ENCODE results near the gene PDLIM5.

PDLIM5 gene

GRCh38 chr4:94428884-94429283 is 22.9 kb upstream of the PDLIM5 start:
- no peak overlapping the region for H3K4me3 ChIP-seq (ENCODE audit: low read depth, low read length)
- H3K36me3 ChIP-seq (ENCODE audit: control insufficient read depth, insufficient read depth, low read length), result no peaks in the 10 kb centered on the region
- H3K27me3 ChIP-seq (ENCODE audit: control insufficient read depth, insufficient read depth, low read length), result no peaks in the 10 kb centered on the region
- H3K9ac ChIP-seq (ENCODE audit: low read depth, low read length), result no peak overlapping the region
- no peak overlapping the region for H3K27ac ChIP-seq (ENCODE audit: low read depth, low read length)
- H3K9me3 ChIP-seq (ENCODE audit: control insufficient read depth, insufficient read depth, low read length), result peaks cover 13% of the 10 kb centered on the region
- H3K4me1 ChIP-seq (ENCODE audit: control insufficient read depth, insufficient read depth, low read length), result no peaks in the 10 kb centered on the region

- no peak overlapping the region for H3K4me3 ChIP-seq (ENCODE audit: low read depth, low read length)
- peaks cover 3% of the 10 kb centered on the region; the same call in 1 of the 2 replicates for H3K4me1 ChIP-seq (ENCODE audit: control insufficient read depth, insufficient read depth, low read length)
- no peak overlapping the region for H3K9ac ChIP-seq (ENCODE audit: low read depth, low read length)
- H3K9me3 ChIP-seq (ENCODE audit: control insufficient read depth, insufficient read depth, low read length), result peaks cover 13% of the 10 kb centered on the region
- no peaks in the 10 kb centered on the region for H3K36me3 ChIP-seq (ENCODE audit: control insufficient read depth, insufficient read depth, low read length)
- no peaks in the 10 kb centered on the region for H3K27me3 ChIP-seq (ENCODE audit: control insufficient read depth, insufficient read depth, low read length)
- H3K27ac ChIP-seq (ENCODE audit: low read depth, low read length), result no peak overlapping the region
These were observed 21.3 kb upstream of the PDLIM5 start for GRCh38 chr4:94430406-94430805.

GRCh38 chr4:94431388-94431787 is 20.4 kb upstream of the PDLIM5 start:
- Histone ChIP-seq H3K27ac (ENCODE audit: low read depth, low read length) (no peak overlapping the region), H3K4me3 (ENCODE audit: low read depth, low read length) (no peak overlapping the region), H3K27me3 (ENCODE audit: control insufficient read depth, insufficient read depth, low read length) (no peaks in the 10 kb centered on the region), H3K36me3 (ENCODE audit: control insufficient read depth, insufficient read depth, low read length) (no peaks in the 10 kb centered on the region), H3K9ac (ENCODE audit: low read depth, low read length) (no peak overlapping the region), H3K9me3 (ENCODE audit: control insufficient read depth, insufficient read depth, low read length) (peaks cover 8% of the 10 kb centered on the region), H3K4me1 (ENCODE audit: control insufficient read depth, insufficient read depth, low read length) (peaks cover 13% of the 10 kb centered on the region; the same call in 1 of the 2 replicates)

GRCh38 chr4:94434505-94434904 is 17.2 kb upstream of the PDLIM5 start:
- H3K9me3 ChIP-seq (ENCODE audit: control insufficient read depth, insufficient read depth, low read length), result no peaks in the 10 kb centered on the region
- H3K36me3 ChIP-seq (ENCODE audit: control insufficient read depth, insufficient read depth, low read length), result no peaks in the 10 kb centered on the region
- H3K4me1 ChIP-seq (ENCODE audit: control insufficient read depth, insufficient read depth, low read length), result peaks cover 17% of the 10 kb centered on the region; the same call in 1 of the 2 replicates
- H3K27me3 ChIP-seq (ENCODE audit: control insufficient read depth, insufficient read depth, low read length), result no peaks in the 10 kb centered on the region
- no peak overlapping the region for H3K9ac ChIP-seq (ENCODE audit: low read depth, low read length)
- H3K27ac ChIP-seq (ENCODE audit: low read depth, low read length), result no peak overlapping the region
- no peak overlapping the region for H3K4me3 ChIP-seq (ENCODE audit: low read depth, low read length)

DNA sequence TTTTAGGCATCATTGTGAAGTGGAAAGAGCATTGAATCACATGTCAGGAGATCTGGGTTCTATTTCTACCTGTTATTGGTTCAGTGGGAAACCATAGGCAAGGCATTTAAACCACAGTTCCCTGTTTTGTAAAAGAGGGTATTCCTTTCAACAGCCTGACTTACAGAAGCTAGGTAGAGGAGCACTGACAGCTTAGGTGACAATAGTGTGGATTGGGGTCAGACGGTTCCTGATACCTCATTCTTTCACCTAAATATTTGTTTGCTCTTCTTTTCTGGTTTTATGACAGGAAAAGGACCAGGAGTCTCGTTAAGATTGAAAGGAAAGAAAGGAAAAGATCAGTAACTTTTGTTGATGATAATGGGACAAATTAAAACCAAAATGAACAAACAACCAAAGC is 15.9 kb upstream of the PDLIM5 start:
- H3K36me3 ChIP-seq (ENCODE audit: control insufficient read depth, insufficient read depth, low read length), result no peaks in the 10 kb centered on the region
- no peak overlapping the region for H3K27ac ChIP-seq (ENCODE audit: low read depth, low read length)
- no peaks in the 10 kb centered on the region for H3K9me3 ChIP-seq (ENCODE audit: control insufficient read depth, insufficient read depth, low read length)
- H3K4me1 ChIP-seq (ENCODE audit: control insufficient read depth, insufficient read depth, low read length), result peaks cover 17% of the 10 kb centered on the region; the same call in 1 of the 2 replicates
- H3K9ac ChIP-seq (ENCODE audit: low read depth, low read length), result no peak overlapping the region
- H3K27me3 ChIP-seq (ENCODE audit: control insufficient read depth, insufficient read depth, low read length), result no peaks in the 10 kb centered on the region
- H3K4me3 ChIP-seq (ENCODE audit: low read depth, low read length), result no peak overlapping the region

DNA sequence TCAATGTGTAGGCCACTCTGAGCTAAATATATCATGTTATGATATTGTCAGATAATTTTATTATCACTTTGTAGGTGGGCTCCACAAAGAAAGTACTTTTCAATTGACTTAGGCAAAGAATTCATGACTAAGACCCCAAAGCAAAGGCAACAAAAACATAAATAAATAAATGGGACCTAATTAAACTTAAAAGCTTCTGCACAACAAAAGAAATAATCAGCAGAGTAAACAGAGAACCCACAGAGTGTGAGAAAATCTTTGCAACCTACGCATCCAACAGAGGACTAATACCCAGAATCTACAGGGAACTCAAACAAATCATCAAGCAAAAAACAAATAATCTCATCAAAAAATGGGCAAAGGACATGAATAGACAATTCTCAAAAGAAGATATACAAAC is 15.2 kb upstream of the PDLIM5 start:
- no peak overlapping the region for H3K4me3 ChIP-seq (ENCODE audit: low read depth, low read length)
- H3K36me3 ChIP-seq (ENCODE audit: control insufficient read depth, insufficient read depth, low read length), result no peaks in the 10 kb centered on the region
- no peaks in the 10 kb centered on the region for H3K27me3 ChIP-seq (ENCODE audit: control insufficient read depth, insufficient read depth, low read length)
- H3K9ac ChIP-seq (ENCODE audit: low read depth, low read length), result no peak overlapping the region
- no peak overlapping the region for H3K27ac ChIP-seq (ENCODE audit: low read depth, low read length)
- H3K4me1 ChIP-seq (ENCODE audit: control insufficient read depth, insufficient read depth, low read length), result peaks cover 17% of the 10 kb centered on the region; the same call in 1 of the 2 replicates
- H3K9me3 ChIP-seq (ENCODE audit: control insufficient read depth, insufficient read depth, low read length), result no peaks in the 10 kb centered on the region

DNA sequence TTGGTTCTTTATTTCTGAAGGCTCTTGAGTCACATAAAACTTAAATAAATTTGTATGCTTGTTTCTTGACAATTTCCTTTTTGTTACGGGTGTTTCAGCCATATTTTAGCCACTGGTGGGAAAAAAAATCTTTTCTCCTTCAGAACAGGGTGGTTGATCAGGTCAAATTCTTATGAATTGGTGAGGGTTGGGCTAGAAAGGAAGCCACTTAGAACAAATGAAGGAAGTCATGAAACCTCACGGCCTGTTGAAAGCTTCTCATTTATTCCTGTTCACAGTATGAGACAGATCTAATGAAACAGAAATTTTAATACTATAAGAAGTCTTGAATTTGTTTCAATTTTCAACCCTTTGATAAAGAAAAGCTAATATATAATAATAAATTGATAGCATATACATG is 12.1 kb upstream of the PDLIM5 start:
- Histone ChIP-seq H3K27me3 (ENCODE audit: control insufficient read depth, insufficient read depth, low read length) (no peaks in the 10 kb centered on the region), H3K9me3 (ENCODE audit: control insufficient read depth, insufficient read depth, low read length) (no peaks in the 10 kb centered on the region), H3K27ac (ENCODE audit: low read depth, low read length) (no peak overlapping the region), H3K9ac (ENCODE audit: low read depth, low read length) (no peak overlapping the region), H3K36me3 (ENCODE audit: control insufficient read depth, insufficient read depth, low read length) (no peaks in the 10 kb centered on the region), H3K4me3 (ENCODE audit: low read depth, low read length) (no peak overlapping the region), H3K4me1 (ENCODE audit: control insufficient read depth, insufficient read depth, low read length) (peaks cover 17% of the 10 kb centered on the region; the same call in 1 of the 2 replicates)

GRCh38 chr4:94441838-94442237 is 9.9 kb upstream of the PDLIM5 start:
- Histone ChIP-seq H3K9ac (ENCODE audit: low read depth, low read length) (no peak overlapping the region), H3K27me3 (ENCODE audit: control insufficient read depth, insufficient read depth, low read length) (no peaks in the 10 kb centered on the region), H3K4me3 (ENCODE audit: low read depth, low read length) (no peak overlapping the region), H3K27ac (ENCODE audit: low read depth, low read length) (no peak overlapping the region), H3K4me1 (ENCODE audit: control insufficient read depth, insufficient read depth, low read length) (no peaks in the 10 kb centered on the region), H3K36me3 (ENCODE audit: control insufficient read depth, insufficient read depth, low read length) (no peaks in the 10 kb centered on the region), H3K9me3 (ENCODE audit: control insufficient read depth, insufficient read depth, low read length) (no peaks in the 10 kb centered on the region)

- no peaks in the 10 kb centered on the region for H3K27me3 ChIP-seq (ENCODE audit: control insufficient read depth, insufficient read depth, low read length)
- no peak overlapping the region for H3K4me3 ChIP-seq (ENCODE audit: low read depth, low read length)
- no peaks in the 10 kb centered on the region for H3K9me3 ChIP-seq (ENCODE audit: control insufficient read depth, insufficient read depth, low read length)
- H3K36me3 ChIP-seq (ENCODE audit: control insufficient read depth, insufficient read depth, low read length), result no peaks in the 10 kb centered on the region
- H3K27ac ChIP-seq (ENCODE audit: low read depth, low read length), result no peak overlapping the region
- no peak overlapping the region for H3K9ac ChIP-seq (ENCODE audit: low read depth, low read length)
- no peaks in the 10 kb centered on the region for H3K4me1 ChIP-seq (ENCODE audit: control insufficient read depth, insufficient read depth, low read length)
These were observed 9.5 kb upstream of the PDLIM5 start for GRCh38 chr4:94442251-94442650.

DNA sequence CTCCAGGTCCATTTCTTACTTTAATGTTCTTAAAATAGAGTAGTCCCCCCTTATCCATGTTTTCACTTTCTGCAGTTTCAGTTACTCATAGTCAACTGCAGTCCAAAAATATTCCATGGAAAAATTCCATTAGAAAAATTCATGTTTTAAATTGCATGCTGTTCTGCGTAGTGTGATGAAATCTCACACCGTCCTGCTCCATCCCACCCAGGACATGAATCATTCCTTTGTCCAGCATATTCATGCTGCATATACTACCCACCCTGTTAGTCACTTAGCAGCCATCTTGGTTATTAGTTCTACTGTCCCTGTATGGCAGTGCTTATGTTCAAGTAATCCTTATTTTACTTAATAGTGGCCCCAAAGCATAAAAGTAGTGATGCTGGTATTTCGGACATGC is 5.4 kb upstream of the PDLIM5 start:
- H3K27ac ChIP-seq (ENCODE audit: low read depth, low read length), result no peak overlapping the region
- H3K9me3 ChIP-seq (ENCODE audit: control insufficient read depth, insufficient read depth, low read length), result no peaks in the 10 kb centered on the region
- peaks cover 5% of the 10 kb centered on the region; the same call in 1 of the 2 replicates for H3K4me1 ChIP-seq (ENCODE audit: control insufficient read depth, insufficient read depth, low read length)
- H3K27me3 ChIP-seq (ENCODE audit: control insufficient read depth, insufficient read depth, low read length), result peaks cover 4% of the 10 kb centered on the region; the same call in 1 of the 2 replicates
- H3K36me3 ChIP-seq (ENCODE audit: control insufficient read depth, insufficient read depth, low read length), result no peaks in the 10 kb centered on the region
- no peak overlapping the region for H3K9ac ChIP-seq (ENCODE audit: low read depth, low read length)
- H3K4me3 ChIP-seq (ENCODE audit: low read depth, low read length), result no peak overlapping the region

- H3K9me3 ChIP-seq (ENCODE audit: control insufficient read depth, insufficient read depth, low read length), result no peaks in the 10 kb centered on the region
- no peak overlapping the region for H3K4me3 ChIP-seq (ENCODE audit: low read depth, low read length)
- no peaks in the 10 kb centered on the region for H3K36me3 ChIP-seq (ENCODE audit: control insufficient read depth, insufficient read depth, low read length)
- no peak overlapping the region for H3K27ac ChIP-seq (ENCODE audit: low read depth, low read length)
- H3K9ac ChIP-seq (ENCODE audit: low read depth, low read length), result no peak overlapping the region
- peaks cover 7% of the 10 kb centered on the region; the same call in 1 of the 2 replicates for H3K4me1 ChIP-seq (ENCODE audit: control insufficient read depth, insufficient read depth, low read length)
- H3K27me3 ChIP-seq (ENCODE audit: control insufficient read depth, insufficient read depth, low read length), result peaks cover 4% of the 10 kb centered on the region; the same call in 1 of the 2 replicates
These were observed 3.9 kb upstream of the PDLIM5 start for GRCh38 chr4:94447754-94448411.
